ENCODE data around the gene ANKRD2.
"Not testable (repeated sequence)": the region's sequence is repeated elsewhere in the genome, so short reads cannot be mapped to it uniquely, and the experiment has no call there.

The ANKRD2 gene

GRCh38 chr10:97554336-97554735 lies 18.2 kb upstream of the ANKRD2 start:
- not testable (repeated sequence) for H3K36me3 Mint-ChIP-seq (ENCODE audit: low read depth); H3K27me3 Mint-ChIP-seq; H3K4me1 Mint-ChIP-seq; H3K27ac Mint-ChIP-seq; H3K4me3 Mint-ChIP-seq; H3K9me3 Mint-ChIP-seq; DNase-seq; ATAC-seq

GRCh38 chr10:97555541-97555940 lies 17.0 kb upstream of the ANKRD2 start:
- H3K36me3 Mint-ChIP-seq (ENCODE audit: low read depth) = not testable (repeated sequence)

GRCh38 chr10:97560731-97561381 lies 11.7 kb upstream of the ANKRD2 start:
- not testable (repeated sequence) for H3K36me3 Mint-ChIP-seq (ENCODE audit: low read depth); H3K27me3 Mint-ChIP-seq; H3K27ac Mint-ChIP-seq; H3K4me1 Mint-ChIP-seq; ATAC-seq; DNase-seq; H3K4me3 Mint-ChIP-seq; H3K9me3 Mint-ChIP-seq

More at GRCh38 chr10:97555541-97555940, 17.0 kb upstream of the ANKRD2 start:
- not testable (repeated sequence) for H3K9me3 Mint-ChIP-seq, H3K4me1 Mint-ChIP-seq, H3K27ac Mint-ChIP-seq, DNase-seq, H3K27me3 Mint-ChIP-seq, ATAC-seq, H3K4me3 Mint-ChIP-seq

GRCh38 chr10:97561386-97562077 lies 11.0 kb upstream of the ANKRD2 start:
- H3K4me1 Mint-ChIP-seq; ATAC-seq; DNase-seq; H3K27ac Mint-ChIP-seq; H3K9me3 Mint-ChIP-seq; H3K36me3 Mint-ChIP-seq (ENCODE audit: low read depth); H3K27me3 Mint-ChIP-seq; H3K4me3 Mint-ChIP-seq: not testable (repeated sequence)

GRCh38 chr10:97562329-97562728 lies 10.2 kb upstream of the ANKRD2 start:
- H3K27me3 Mint-ChIP-seq; H3K36me3 Mint-ChIP-seq (ENCODE audit: low read depth); H3K9me3 Mint-ChIP-seq: not testable (repeated sequence)

GRCh38 chr10:97563337-97563736 lies 9.2 kb upstream of the ANKRD2 start:
- ATAC-seq (no peak), DNase-seq (no peak)
- Mint-ChIP-seq H3K4me1 (no peaks in the 10 kb centered on the region), H3K9me3 (no peaks in the 10 kb centered on the region), H3K27ac (no peak overlapping the region), H3K27me3 (no peaks in the 10 kb centered on the region), H3K4me3 (no peak overlapping the region), H3K36me3 (ENCODE audit: low read depth) (no peaks in the 10 kb centered on the region)

More at GRCh38 chr10:97562329-97562728, 10.2 kb upstream of the ANKRD2 start:
- not testable (repeated sequence) for H3K4me1 Mint-ChIP-seq, DNase-seq, H3K4me3 Mint-ChIP-seq, H3K27ac Mint-ChIP-seq, ATAC-seq

GRCh38 chr10:97564776-97565175 lies 7.8 kb upstream of the ANKRD2 start:
- Mint-ChIP-seq H3K36me3 (ENCODE audit: low read depth) (no peaks in the 10 kb centered on the region), H3K4me3 (no peak overlapping the region), H3K9me3 (no peaks in the 10 kb centered on the region), H3K4me1 (no peaks in the 10 kb centered on the region), H3K27me3 (no peaks in the 10 kb centered on the region), H3K27ac (no peak overlapping the region)
- ATAC-seq = no peak
- DNase-seq = no peak

- no peaks in the 10 kb centered on the region for H3K9me3 Mint-ChIP-seq
- no peak for ATAC-seq
Observed at GRCh38 chr10:97566336-97566996, 6.1 kb upstream of the ANKRD2 start.

GRCh38 chr10:97567891-97568290 lies 4.7 kb upstream of the ANKRD2 start:
- Mint-ChIP-seq H3K27ac (no peak overlapping the region), H3K27me3 (no peaks in the 10 kb centered on the region)

More at GRCh38 chr10:97566336-97566996, 6.1 kb upstream of the ANKRD2 start:
- no peaks in the 10 kb centered on the region for H3K36me3 Mint-ChIP-seq (ENCODE audit: low read depth)
- DNase-seq = no peak
- H3K4me3 Mint-ChIP-seq = no peak overlapping the region
- no peaks in the 10 kb centered on the region for H3K4me1 Mint-ChIP-seq
- H3K27me3 Mint-ChIP-seq = no peaks in the 10 kb centered on the region
- no peak overlapping the region for H3K27ac Mint-ChIP-seq

GRCh38 chr10:97570146-97570788 lies 2.3 kb upstream of the ANKRD2 start:
- H3K27me3 Mint-ChIP-seq = no peaks in the 10 kb centered on the region
- H3K4me3 Mint-ChIP-seq = no peak overlapping the region
- H3K27ac Mint-ChIP-seq = no peak overlapping the region
- no peaks in the 10 kb centered on the region for H3K36me3 Mint-ChIP-seq (ENCODE audit: low read depth)
- ATAC-seq = no peak
- no peaks in the 10 kb centered on the region for H3K9me3 Mint-ChIP-seq
- no peaks in the 10 kb centered on the region for H3K4me1 Mint-ChIP-seq
- no peak for DNase-seq

More at GRCh38 chr10:97567891-97568290, 4.7 kb upstream of the ANKRD2 start:
- Mint-ChIP-seq H3K4me1 (no peaks in the 10 kb centered on the region), H3K36me3 (ENCODE audit: low read depth) (no peaks in the 10 kb centered on the region), H3K4me3 (no peak overlapping the region), H3K9me3 (no peaks in the 10 kb centered on the region)
- DNase-seq (no peak), ATAC-seq (no peak)

- no peaks in the 10 kb centered on the region for H3K4me1 Mint-ChIP-seq
- ATAC-seq = no peak
- H3K36me3 Mint-ChIP-seq (ENCODE audit: low read depth) = no peaks in the 10 kb centered on the region
- H3K9me3 Mint-ChIP-seq = no peaks in the 10 kb centered on the region
- no peak overlapping the region for H3K27ac Mint-ChIP-seq
- DNase-seq = no peak
- no peak overlapping the region for H3K4me3 Mint-ChIP-seq
- no peaks in the 10 kb centered on the region for H3K27me3 Mint-ChIP-seq
Observed at GRCh38 chr10:97570789-97571471, 1.6 kb upstream of the ANKRD2 start.

- ATAC-seq (no peak), DNase-seq (no peak)
- no peaks in the 10 kb centered on the region for H3K4me1 Mint-ChIP-seq
- no peaks in the 10 kb centered on the region for H3K36me3 Mint-ChIP-seq (ENCODE audit: low read depth)
- no peak overlapping the region for H3K27ac Mint-ChIP-seq
- H3K27me3 Mint-ChIP-seq = no peaks in the 10 kb centered on the region
- no peak overlapping the region for H3K4me3 Mint-ChIP-seq
- H3K9me3 Mint-ChIP-seq = no peaks in the 10 kb centered on the region
Observed at GRCh38 chr10:97571622-97572021, 957 bp upstream of the ANKRD2 start.

GRCh38 chr10:97573021-97573420 lies 442 bp downstream of the ANKRD2 start:
- H3K27me3 Mint-ChIP-seq = peaks cover 2% of the 10 kb centered on the region
- no peaks in the 10 kb centered on the region for H3K9me3 Mint-ChIP-seq
- H3K4me1 Mint-ChIP-seq = no peaks in the 10 kb centered on the region
- H3K27ac Mint-ChIP-seq = no peak overlapping the region
- H3K36me3 Mint-ChIP-seq (ENCODE audit: low read depth) = no peaks in the 10 kb centered on the region
- H3K4me3 Mint-ChIP-seq = no peak overlapping the region
- DNase-seq (no peak), ATAC-seq (no peak)

GRCh38 chr10:97573672-97574071 lies 1.1 kb downstream of the ANKRD2 start:
- no peaks in the 10 kb centered on the region for H3K36me3 Mint-ChIP-seq (ENCODE audit: low read depth)
- H3K4me1 Mint-ChIP-seq = no peaks in the 10 kb centered on the region
- no peak for DNase-seq
- H3K4me3 Mint-ChIP-seq = no peak overlapping the region
- H3K27ac Mint-ChIP-seq = no peak overlapping the region
- H3K27me3 Mint-ChIP-seq = peaks cover 5% of the 10 kb centered on the region
- no peak for ATAC-seq
- H3K9me3 Mint-ChIP-seq = no peaks in the 10 kb centered on the region
